Measurements from ENCODE around the gene MYO7B. TPM values are rescaled to one million over a fixed set of nuclear protein-coding genes. Genes with fewer than 3 reads are reported as not detected.

The MYO7B gene
- total RNA-seq, 1 donor = under 0.01 TPM

GRCh38 chr2:127615511-127616166 lies 80.2 kb downstream of the MYO7B start:
- TF ChIP-seq CTCF (IDR thresholded peaks at IDR 0.05; ENCODE audit: extremely low read depth, low read depth, low read length) = no peak
- Histone ChIP-seq H4K20me1 (ENCODE audit: insufficient read depth, low read length) (no peaks in the 10 kb centered on the region), H3K36me3 (ENCODE audit: insufficient read depth, low read length) (no peaks in the 10 kb centered on the region), H2AFZ (ENCODE audit: low read length) (no peak overlapping the region), H3K4me3 (ENCODE audit: insufficient read depth, low read length) (no peak overlapping the region), H3K4me2 (ENCODE audit: insufficient read depth, low read length) (no peak overlapping the region), H3K79me2 (ENCODE audit: insufficient read depth, low read length) (no peaks in the 10 kb centered on the region), H3K4me1 (ENCODE audit: insufficient read depth, low read length) (peaks cover 6% of the 10 kb centered on the region), H3K27me3 (ENCODE audit: insufficient read depth, low read length) (no peaks in the 10 kb centered on the region), H3K9me3 (ENCODE audit: low read depth, low read length) (no peaks in the 10 kb centered on the region), H3K27ac (ENCODE audit: low read depth, low read length) (no peak overlapping the region)
- DNase-seq (ENCODE audit: insufficient read length, low spot score, missing footprints) = peak; percentile 75

GRCh38 chr2:127618551-127619202 lies 83.2 kb downstream of the MYO7B start:
- peak; percentile 88 for DNase-seq (ENCODE audit: insufficient read length, low spot score, missing footprints)
- no peak for TF ChIP-seq CTCF (IDR thresholded peaks at IDR 0.05; ENCODE audit: extremely low read depth, low read depth, low read length)
- Histone ChIP-seq H3K79me2 (ENCODE audit: insufficient read depth, low read length) (no peaks in the 10 kb centered on the region), H3K27ac (ENCODE audit: low read depth, low read length) (no peak overlapping the region), H3K27me3 (ENCODE audit: insufficient read depth, low read length) (no peaks in the 10 kb centered on the region), H3K4me2 (ENCODE audit: insufficient read depth, low read length) (no peak overlapping the region), H3K9me3 (ENCODE audit: low read depth, low read length) (no peaks in the 10 kb centered on the region), H3K36me3 (ENCODE audit: insufficient read depth, low read length) (no peaks in the 10 kb centered on the region), H4K20me1 (ENCODE audit: insufficient read depth, low read length) (no peaks in the 10 kb centered on the region), H2AFZ (ENCODE audit: low read length) (no peak overlapping the region), H3K4me3 (ENCODE audit: insufficient read depth, low read length) (no peak overlapping the region), H3K4me1 (ENCODE audit: insufficient read depth, low read length) (peaks cover 10% of the 10 kb centered on the region)

- Histone ChIP-seq H3K4me1 (ENCODE audit: insufficient read depth, low read length) (peaks cover 11% of the 10 kb centered on the region), H3K4me2 (ENCODE audit: insufficient read depth, low read length) (no peak overlapping the region), H4K20me1 (ENCODE audit: insufficient read depth, low read length) (no peaks in the 10 kb centered on the region), H3K36me3 (ENCODE audit: insufficient read depth, low read length) (no peaks in the 10 kb centered on the region), H2AFZ (ENCODE audit: low read length) (no peak overlapping the region), H3K4me3 (ENCODE audit: insufficient read depth, low read length) (no peak overlapping the region), H3K79me2 (ENCODE audit: insufficient read depth, low read length) (no peaks in the 10 kb centered on the region), H3K27ac (ENCODE audit: low read depth, low read length) (no peak overlapping the region), H3K9me3 (ENCODE audit: low read depth, low read length) (no peaks in the 10 kb centered on the region), H3K27me3 (ENCODE audit: insufficient read depth, low read length) (no peaks in the 10 kb centered on the region)
- DNase-seq (ENCODE audit: insufficient read length, low spot score, missing footprints) = no peak
- no peak for TF ChIP-seq CTCF (IDR thresholded peaks at IDR 0.05; ENCODE audit: extremely low read depth, low read depth, low read length)
Measured at GRCh38 chr2:127619203-127619590, 83.7 kb downstream of the MYO7B start.

- no peak for TF ChIP-seq CTCF (IDR thresholded peaks at IDR 0.05; ENCODE audit: extremely low read depth, low read depth, low read length)
- H2AFZ ChIP-seq (ENCODE audit: low read length) = no peak overlapping the region
- H3K79me2 ChIP-seq (ENCODE audit: insufficient read depth, low read length) = no peaks in the 10 kb centered on the region
- H3K27ac ChIP-seq (ENCODE audit: low read depth, low read length) = no peak overlapping the region
- H3K4me3 ChIP-seq (ENCODE audit: insufficient read depth, low read length) = no peak overlapping the region
- no peaks in the 10 kb centered on the region for H3K36me3 ChIP-seq (ENCODE audit: insufficient read depth, low read length)
- H4K20me1 ChIP-seq (ENCODE audit: insufficient read depth, low read length) = no peaks in the 10 kb centered on the region
- H3K4me2 ChIP-seq (ENCODE audit: insufficient read depth, low read length) = no peak overlapping the region
- H3K4me1 ChIP-seq (ENCODE audit: insufficient read depth, low read length) = peaks cover 6% of the 10 kb centered on the region
- H3K9me3 ChIP-seq (ENCODE audit: low read depth, low read length) = no peaks in the 10 kb centered on the region
- DNase-seq (ENCODE audit: insufficient read length, low spot score, missing footprints) = peak; percentile 87
- no peaks in the 10 kb centered on the region for H3K27me3 ChIP-seq (ENCODE audit: insufficient read depth, low read length)
Measured at GRCh38 chr2:127619877-127620705, 84.6 kb downstream of the MYO7B start.
